SU-DHL-6 (cell line): ENCODE measurements around the gene ASIC3.

Experiments
- H2AFZ ChIP-seq: fragments of 200-600 bp; sonication (generic); 2 replicates; pipeline ENCODE4 v1.6.1; 2014; ENCODE audit warnings: low read depth, mild to moderate bottlenecking, moderate library complexity, mixed read lengths, antibody characterized with exemption, low read length; ENCODE audit not compliant: severe bottlenecking
- H3F3A ChIP-seq: fragments of 200-600 bp; shearing (Covaris generic); 2 replicates; pipeline ENCODE4 v1.6.0; 2016; ENCODE audit warnings: antibody characterized with exemption, mild to moderate bottlenecking; ENCODE audit not compliant: insufficient read depth
- H3K27ac ChIP-seq: fragments of 200-600 bp; sonication (generic); 2 replicates; pipeline ENCODE4 v1.5.1; 2016; ENCODE audit warnings: low read depth, mild to moderate bottlenecking, low read length, moderate library complexity, mixed read lengths
- H3K27me3 ChIP-seq: fragments of 200-600 bp; sonication (generic), shearing (Covaris generic); 2 replicates; pipeline ENCODE4 v1.6.0; 2014; ENCODE audit warnings: mild to moderate bottlenecking, low read length
- H3K36me3 ChIP-seq: fragments of 200-600 bp; sonication (generic); 2 replicates; pipeline ENCODE4 v1.6.1; 2014; ENCODE audit warnings: mild to moderate bottlenecking, low read length, mixed read lengths
- H3K4me2 ChIP-seq: fragments of 300-600, 200-600 bp; shearing (Covaris generic), sonication (generic); 2 replicates; pipeline ENCODE4 v1.6.0; 2014; ENCODE audit warnings: low read length, low read depth, mild to moderate bottlenecking; ENCODE audit not compliant: poor library complexity, severe bottlenecking
- H3K4me3 ChIP-seq: fragments of 200-600 bp; sonication (generic); 2 replicates; pipeline ENCODE4 v1.5.1; 2014; ENCODE audit warnings: antibody characterized with exemption, low read length, mild to moderate bottlenecking, mixed read lengths; ENCODE audit not compliant: insufficient read depth, poor library complexity, severe bottlenecking
- H3K79me2 ChIP-seq: fragments of 200-600 bp; sonication (generic); 2 replicates; pipeline ENCODE4 v1.6.1; 2014; ENCODE audit warnings: mild to moderate bottlenecking, low read length, moderate library complexity; ENCODE audit not compliant: insufficient read depth
- H3K9ac ChIP-seq: fragments of 200-600 bp; sonication (generic); 2 replicates; pipeline ENCODE4 v1.7.0; 2014; ENCODE audit warnings: mild to moderate bottlenecking, low read length
- H3K9me2 ChIP-seq: fragments of 200-600 bp; sonication (generic); replicated peaks from 2 replicates; pipeline ENCODE4 v1.6.1; 2014; ENCODE audit warnings: low read length; ENCODE audit not compliant: insufficient read depth
- H3K9me3 ChIP-seq: fragments of 200-600 bp; sonication (generic); 2 replicates; pipeline ENCODE4 v1.6.1; 2014; ENCODE audit warnings: low read length, mixed read lengths; ENCODE audit not compliant: insufficient read depth
- H4K20me1 ChIP-seq: fragments of 200-600 bp; sonication (generic); 2 replicates; pipeline ENCODE4 v1.6.1; 2014; ENCODE audit warnings: low read depth, mild to moderate bottlenecking, antibody characterized with exemption, low read length, moderate library complexity, mixed read lengths
- CTCF ChIP-seq: fragments of 200-600 bp; sonication (generic); IDR thresholded peaks from one replicate; pipeline ENCODE4 v1.5.1; 2017; ENCODE audit warnings: antibody characterized with exemption, mild to moderate bottlenecking, low read length, moderate library complexity; ENCODE audit not compliant: insufficient read depth, poor library complexity, severe bottlenecking
- EZH2phosphoT487 ChIP-seq: fragments of 200-600 bp; sonication (generic), shearing (Covaris generic); conservative IDR thresholded peaks from 2 replicates; pipeline ENCODE4 v1.6.1; 2018; ENCODE audit warnings: mild to moderate bottlenecking, antibody characterized with exemption, low read length, moderate library complexity, mixed read lengths

Gene ASIC3

GRCh38 chr7:151087245-151088018 lies 39.1 kb downstream of the ASIC3 start:
- Histone ChIP-seq H3K27me3 (no peaks in the 10 kb centered on the region), H3K4me3 (no peak overlapping the region), H3K36me3 (no peaks in the 10 kb centered on the region), H3K9me2 (no peaks in the 10 kb centered on the region), H3K9me3 (no peaks in the 10 kb centered on the region), H3K4me2 (peak overlapping the region; percentile 49), H3K27ac (no peak overlapping the region), H3K79me2 (peaks cover 7% of the 10 kb centered on the region), H3K9ac (no peak overlapping the region), H2AFZ (no peak overlapping the region), H4K20me1 (no peaks in the 10 kb centered on the region), H3F3A (0 out of 2 replicates have a peak, but pooled peaks cover 5% of the 10 kb centered on the region)
- peak; percentile 8 for TF ChIP-seq CTCF
- no peak for TF ChIP-seq EZH2phosphoT487

- Histone ChIP-seq H3K9me3 (no peaks in the 10 kb centered on the region), H3K4me2 (no peak overlapping the region), H3K4me3 (no peak overlapping the region), H3K9me2 (no peaks in the 10 kb centered on the region), H3K27me3 (no peaks in the 10 kb centered on the region), H3K79me2 (no peaks in the 10 kb centered on the region), H4K20me1 (no peaks in the 10 kb centered on the region), H2AFZ (no peak overlapping the region), H3K9ac (no peak overlapping the region), H3K27ac (no peak overlapping the region), H3F3A (0 out of 2 replicates have a peak, but pooled peaks cover 5% of the 10 kb centered on the region), H3K36me3 (no peaks in the 10 kb centered on the region)
- TF ChIP-seq EZH2phosphoT487, result no peak
- no peak for TF ChIP-seq CTCF
Measured at GRCh38 chr7:151088019-151088855, 39.9 kb downstream of the ASIC3 start.

GRCh38 chr7:151088856-151089699 lies 40.7 kb downstream of the ASIC3 start:
- no peak overlapping the region for H3K9ac ChIP-seq
- 0 out of 2 replicates have a peak, but pooled peaks cover 5% of the 10 kb centered on the region for H3F3A ChIP-seq
- H3K9me2 ChIP-seq, result no peaks in the 10 kb centered on the region
- no peaks in the 10 kb centered on the region for H4K20me1 ChIP-seq
- no peak for TF ChIP-seq CTCF
- TF ChIP-seq EZH2phosphoT487, result no peak
- no peak overlapping the region for H3K4me3 ChIP-seq
- H3K27ac ChIP-seq, result no peak overlapping the region
- H3K4me2 ChIP-seq, result no peak overlapping the region
- H3K79me2 ChIP-seq, result no peaks in the 10 kb centered on the region
- H2AFZ ChIP-seq, result no peak overlapping the region
- no peaks in the 10 kb centered on the region for H3K27me3 ChIP-seq
- H3K36me3 ChIP-seq, result no peaks in the 10 kb centered on the region
- no peaks in the 10 kb centered on the region for H3K9me3 ChIP-seq
